WTC11 (cell line): ENCODE results near the gene SASH3.

Experiments
- AFF4 ChIP-seq: sonication (generic); formaldehyde crosslinking; IDR thresholded peaks from 2 replicates; pipeline ENCODE4 v1.8.1; 2023; ENCODE audit warnings: mild to moderate bottlenecking, missing genetic modification reagents, borderline replicate concordance
- CTCF ChIP-seq: fragments of 200-600 bp; IDR thresholded peaks from 2 replicates; pipeline ENCODE4 v1.8.0; 2022; ENCODE audit warnings: antibody characterized with exemption
- ZNF138 ChIP-seq: sonication (generic); formaldehyde crosslinking; conservative IDR thresholded peaks from 2 replicates; pipeline ENCODE4 v1.8.1; 2022; ENCODE audit warnings: mild to moderate bottlenecking, moderate library complexity, missing genetic modification reagents
- TF ChIP-seq, protein P1 (sequence below): sonication (generic); formaldehyde crosslinking; conservative IDR thresholded peaks from 2 replicates; pipeline ENCODE4 v1.8.1; 2022; ENCODE audit warnings: mild to moderate bottlenecking, missing genetic modification reagents
- TF ChIP-seq, protein P2 (sequence below): fragments of 250-450 bp; sonication (Bioruptor Pico); IDR thresholded peaks from 2 replicates; pipeline ENCODE4 v1.8.0; 2021; ENCODE audit warnings: mild to moderate bottlenecking

DNA sequence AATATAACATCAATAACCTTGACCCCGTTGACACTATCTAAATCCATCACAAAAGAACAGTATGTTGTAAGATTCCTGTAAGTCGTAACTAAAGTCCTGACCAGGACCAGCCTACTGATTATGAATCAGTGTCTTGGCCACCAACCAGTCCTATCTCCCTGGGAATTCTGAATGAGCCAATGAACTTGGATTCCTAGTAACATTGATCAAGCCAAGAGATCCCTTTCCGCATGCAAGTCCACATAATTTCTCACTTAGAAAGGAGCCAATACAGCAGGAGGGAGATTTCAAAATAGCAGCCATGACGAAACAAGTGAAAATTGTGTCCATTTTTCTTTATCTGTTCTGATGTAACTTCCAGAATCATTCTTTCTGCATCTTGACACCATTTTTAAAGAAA is 31.4 kb upstream of the SASH3 start:
- no peak for TF ChIP-seq AFF4 (CRISPR knock-in tag)
- TF ChIP-seq CTCF, result no peak
- TF ChIP-seq ZNF138, result no peak
- TF ChIP-seq, protein P1, sequence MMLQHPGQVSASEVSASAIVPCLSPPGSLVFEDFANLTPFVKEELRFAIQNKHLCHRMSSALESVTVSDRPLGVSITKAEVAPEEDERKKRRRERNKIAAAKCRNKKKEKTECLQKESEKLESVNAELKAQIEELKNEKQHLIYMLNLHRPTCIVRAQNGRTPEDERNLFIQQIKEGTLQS (CRISPR knock-in tag), result no peak
- TF ChIP-seq, protein P2, sequence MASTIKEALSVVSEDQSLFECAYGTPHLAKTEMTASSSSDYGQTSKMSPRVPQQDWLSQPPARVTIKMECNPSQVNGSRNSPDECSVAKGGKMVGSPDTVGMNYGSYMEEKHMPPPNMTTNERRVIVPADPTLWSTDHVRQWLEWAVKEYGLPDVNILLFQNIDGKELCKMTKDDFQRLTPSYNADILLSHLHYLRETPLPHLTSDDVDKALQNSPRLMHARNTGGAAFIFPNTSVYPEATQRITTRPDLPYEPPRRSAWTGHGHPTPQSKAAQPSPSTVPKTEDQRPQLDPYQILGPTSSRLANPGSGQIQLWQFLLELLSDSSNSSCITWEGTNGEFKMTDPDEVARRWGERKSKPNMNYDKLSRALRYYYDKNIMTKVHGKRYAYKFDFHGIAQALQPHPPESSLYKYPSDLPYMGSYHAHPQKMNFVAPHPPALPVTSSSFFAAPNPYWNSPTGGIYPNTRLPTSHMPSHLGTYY (CRISPR knock-in tag), result no peak
